Lung (tissue), 12 donors: ENCODE results near the gene OR10A6. TPM values are rescaled to one million over a fixed set of nuclear protein-coding genes. Genes with fewer than 3 reads are reported as not detected.

ENCODE experiments used
- ATAC-seq: fragments of 200-7000 bp; cut with Tn5 transposase; one replicate; pipeline ENCODE4 v1.9.1; 2020; ENCODE audit warnings: moderate number of reproducible peaks; ENCODE audit not compliant: insufficient read depth, low FRiP score
- DNase-seq, 3 donors: peaks; one replicate each; pipeline ENCODE4 v3.0.0-alpha.2; 2013 to 2017
- H3K27ac ChIP-seq, 2 donors: one replicate each; pipeline ENCODE4 v1.5.1; 2013; ENCODE audit warnings: mild to moderate bottlenecking in 2 of 2, moderate library complexity in 2 of 2, control low read depth in 1 of 2, inconsistent platforms in 1 of 2, low read depth in 1 of 2, low read length in 1 of 2
- H3K27me3 ChIP-seq, 3 donors: one replicate each; pipeline ENCODE4 v1.5.1; 2013; ENCODE audit warnings: low read length in 2 of 3; ENCODE audit not compliant: control insufficient read depth in 3 of 3, insufficient read depth in 3 of 3
- H3K36me3 ChIP-seq, 4 donors: one replicate each; pipeline ENCODE4 v1.5.1; 2013; ENCODE audit warnings: low read length in 4 of 4, mild to moderate bottlenecking in 1 of 4, moderate library complexity in 1 of 4; ENCODE audit not compliant: control insufficient read depth in 4 of 4, insufficient read depth in 4 of 4
- H3K4me1 ChIP-seq, 5 donors: one replicate each; pipeline ENCODE4 v1.5.1; 2013; ENCODE audit warnings: low read length in 5 of 5, mild to moderate bottlenecking in 2 of 5, moderate library complexity in 1 of 5; ENCODE audit not compliant: control insufficient read depth in 5 of 5, insufficient read depth in 5 of 5
- H3K4me3 ChIP-seq: one replicate; pipeline ENCODE4 v1.5.1; 2013; ENCODE audit warnings: mild to moderate bottlenecking, control low read depth, moderate library complexity
- H3K9ac ChIP-seq, 2 donors: one replicate each; pipeline ENCODE4 v1.5.1; 2013; ENCODE audit warnings: low read length in 2 of 2, control low read depth in 1 of 2; ENCODE audit not compliant: insufficient read depth in 1 of 2
- H3K9me3 ChIP-seq, 4 donors: one replicate each; pipeline ENCODE4 v1.5.1; 2013; ENCODE audit warnings: low read length in 3 of 4, mild to moderate bottlenecking in 1 of 4, moderate library complexity in 1 of 4; ENCODE audit not compliant: control insufficient read depth in 4 of 4, insufficient read depth in 3 of 4
- CTCF ChIP-seq: IDR thresholded peaks from 2 replicates; pipeline ENCODE4 v1.5.1; 2012; ENCODE audit warnings: mild to moderate bottlenecking; ENCODE audit errors: control extremely low read depth, extremely low read depth
- WGBS, 2 donors: extraction: QIAGEN DNeasy Blood & Tissue Kit; methylation state at CpG; one replicate each; pipeline ENCODE4 v1.1.7; 2013; 5-methylcytosine and 5-hydroxymethylcytosine counted together
- polyA plus RNA-seq, 2 donors: library from polyadenylated mRNA; stranded (reverse); fragments of 200-250 nt; gene quantifications; one replicate each; pipeline ENCODE4 v1.2.1, GENCODE V29; 2013
- total RNA-seq, 2 donors: library from RNA; depleted of rRNA in 1 of 2; stranded (reverse); fragments of >200 nt in 1 of 2; gene quantifications; one replicate each; pipeline ENCODE4 v1.2.1, GENCODE V29; 2014 to 2021
- donor health status: control.
- donor health status: control.
- donor health status: Bipolar disorder and iron deficiency.
- donor health status: healthy.
- donor health status: DM: yes; HTN: yes; CAD: no.

OR10A6 gene
- total and polyA plus RNA-seq, 4 donors: not detected

GRCh38 chr11:7896009-7896785 lies 34.9 kb downstream of the OR10A6 start:
- DNase-seq: no peak
- no peak overlapping the region for H3K27ac ChIP-seq
- no peak for TF ChIP-seq CTCF
- no peaks in the 10 kb centered on the region for H3K9me3 ChIP-seq
- H3K9ac ChIP-seq: no peak overlapping the region
- H3K4me1 ChIP-seq: peaks cover 0 to 9% (median 0%) of the 10 kb centered on the region in 5 donors
- no peaks in the 10 kb centered on the region for H3K36me3 ChIP-seq
- 45 to 70% methylated on average over 1 of the region's 1 CpG for WGBS, 2 donors
- ATAC-seq: no peak
- H3K4me3 ChIP-seq: no peak overlapping the region
- H3K27me3 ChIP-seq: no peaks in the 10 kb centered on the region

- ATAC-seq (no peak), DNase-seq (peak in 1 of 3 donors; percentile 46)
- WGBS, 2 donors: 49 to 86% methylated on average over 3 of the region's 3 CpGs
- no peak for TF ChIP-seq CTCF
- no peaks in the 10 kb centered on the region for H3K36me3 ChIP-seq
- H3K4me3 ChIP-seq: no peak overlapping the region
- no peak overlapping the region for H3K27ac ChIP-seq
- no peaks in the 10 kb centered on the region for H3K9me3 ChIP-seq
- no peak overlapping the region for H3K9ac ChIP-seq
- H3K27me3 ChIP-seq: no peaks in the 10 kb centered on the region
- peaks cover 0 to 14% (median 0%) of the 10 kb centered on the region in 5 donors for H3K4me1 ChIP-seq
These were observed 36.8 kb downstream of the OR10A6 start for GRCh38 chr11:7894251-7894650.

GRCh38 chr11:7893796-7894195 lies 37.3 kb downstream of the OR10A6 start:
- Histone ChIP-seq H3K4me1 (peaks cover 0 to 14% (median 0%) of the 10 kb centered on the region in 5 donors), H3K9ac (no peak overlapping the region), H3K27ac (no peak overlapping the region), H3K27me3 (no peaks in the 10 kb centered on the region), H3K9me3 (no peaks in the 10 kb centered on the region), H3K4me3 (no peak overlapping the region), H3K36me3 (no peaks in the 10 kb centered on the region)
- 59 to 81% methylated on average over 2 of the region's 2 CpGs for WGBS, 2 donors
- DNase-seq (peak in 1 of 3 donors; percentile 61), ATAC-seq (no peak)
- no peak for TF ChIP-seq CTCF
